DOHH2 (cell line): ENCODE data around the gene ZBTB49.

Experiments used
- EZH2phosphoT487 ChIP-seq: fragments of 200-600 bp; sonication (generic); IDR thresholded peaks from 2 replicates; pipeline ENCODE4 v1.6.1; 2017; ENCODE audit warnings: borderline replicate concordance, mild to moderate bottlenecking, antibody characterized with exemption, low read length, moderate library complexity, mixed read lengths
- TF ChIP-seq, protein P1 (sequence below): fragments of 200-600 bp; sonication (generic); IDR thresholded peaks from one replicate; pipeline ENCODE4 v1.5.1; 2014; ENCODE audit warnings: antibody characterized with exemption, mild to moderate bottlenecking, low read depth, low read length; ENCODE audit not compliant: poor library complexity, severe bottlenecking

DNA sequence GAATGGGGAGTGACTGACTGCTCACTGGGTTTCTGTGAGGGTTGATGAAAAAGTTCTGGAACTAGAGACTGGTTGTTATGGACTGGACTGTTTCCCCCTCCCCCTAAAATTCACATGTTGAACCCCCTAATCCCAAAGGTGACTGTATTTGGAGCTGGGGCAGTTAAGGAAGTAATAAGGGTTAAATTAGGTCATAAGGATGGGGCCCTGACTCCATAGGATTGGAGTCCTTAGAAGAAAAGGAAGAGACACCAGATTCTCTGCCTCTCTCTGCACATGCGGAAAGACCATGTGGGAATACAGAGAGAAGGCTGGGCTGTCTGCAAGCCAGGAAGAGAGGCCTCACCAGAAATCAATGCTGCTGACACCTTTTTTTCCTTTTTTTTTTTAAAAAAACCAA, 38.2 kb downstream of the ZBTB49 start:
- TF ChIP-seq, protein P1, sequence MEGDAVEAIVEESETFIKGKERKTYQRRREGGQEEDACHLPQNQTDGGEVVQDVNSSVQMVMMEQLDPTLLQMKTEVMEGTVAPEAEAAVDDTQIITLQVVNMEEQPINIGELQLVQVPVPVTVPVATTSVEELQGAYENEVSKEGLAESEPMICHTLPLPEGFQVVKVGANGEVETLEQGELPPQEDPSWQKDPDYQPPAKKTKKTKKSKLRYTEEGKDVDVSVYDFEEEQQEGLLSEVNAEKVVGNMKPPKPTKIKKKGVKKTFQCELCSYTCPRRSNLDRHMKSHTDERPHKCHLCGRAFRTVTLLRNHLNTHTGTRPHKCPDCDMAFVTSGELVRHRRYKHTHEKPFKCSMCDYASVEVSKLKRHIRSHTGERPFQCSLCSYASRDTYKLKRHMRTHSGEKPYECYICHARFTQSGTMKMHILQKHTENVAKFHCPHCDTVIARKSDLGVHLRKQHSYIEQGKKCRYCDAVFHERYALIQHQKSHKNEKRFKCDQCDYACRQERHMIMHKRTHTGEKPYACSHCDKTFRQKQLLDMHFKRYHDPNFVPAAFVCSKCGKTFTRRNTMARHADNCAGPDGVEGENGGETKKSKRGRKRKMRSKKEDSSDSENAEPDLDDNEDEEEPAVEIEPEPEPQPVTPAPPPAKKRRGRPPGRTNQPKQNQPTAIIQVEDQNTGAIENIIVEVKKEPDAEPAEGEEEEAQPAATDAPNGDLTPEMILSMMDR, result no peak
- TF ChIP-seq EZH2phosphoT487, result no peak
